Mucosa of stomach (tissue), 1 donor: Measurements from ENCODE around the gene GPHN.

ENCODE experiments used
- H3K27me3 ChIP-seq: one replicate; pipeline ENCODE4 v1.7.0; 2013; ENCODE audit warnings: mild to moderate bottlenecking, low read length; ENCODE audit not compliant: control insufficient read depth, insufficient read depth
- H3K36me3 ChIP-seq: one replicate; pipeline ENCODE4 v1.7.0; 2013; ENCODE audit warnings: low read length; ENCODE audit not compliant: control insufficient read depth, insufficient read depth
- H3K4me1 ChIP-seq: one replicate; pipeline ENCODE4 v1.7.0; 2013; ENCODE audit warnings: mild to moderate bottlenecking, low read length; ENCODE audit not compliant: control insufficient read depth, insufficient read depth
- H3K4me3 ChIP-seq: one replicate; pipeline ENCODE4 v1.7.0; 2013; ENCODE audit warnings: low read length
- H3K9ac ChIP-seq: one replicate; pipeline ENCODE4 v1.7.0; 2013; ENCODE audit warnings: mild to moderate bottlenecking, low read length, moderate library complexity
- H3K9me3 ChIP-seq: one replicate; pipeline ENCODE4 v1.7.0; 2013; ENCODE audit warnings: mild to moderate bottlenecking, low read length, moderate library complexity; ENCODE audit not compliant: control insufficient read depth
- donor health status: Pancreatic carcinoma.

Gene GPHN

DNA sequence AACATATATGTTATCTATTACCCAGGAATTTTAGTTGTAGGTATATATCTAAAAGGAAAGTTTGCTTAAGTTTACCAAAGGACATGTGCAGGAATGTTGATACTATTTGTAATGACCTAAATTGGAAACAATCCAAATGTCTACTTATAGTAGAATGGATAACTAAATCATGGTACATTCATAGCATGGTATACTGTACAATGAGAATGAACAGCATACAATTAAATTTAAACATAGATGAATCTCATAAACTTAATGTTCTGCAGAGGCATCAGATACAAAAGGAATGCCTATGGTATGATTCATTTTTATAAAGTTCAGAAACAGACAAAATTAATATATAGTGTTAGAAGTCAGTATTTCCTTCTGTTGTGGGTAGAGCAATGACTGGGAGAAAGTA, 135.4 kb downstream of the GPHN start:
- Histone ChIP-seq H3K9me3 (no peaks in the 10 kb centered on the region), H3K27me3 (no peaks in the 10 kb centered on the region), H3K4me1 (no peaks in the 10 kb centered on the region), H3K4me3 (no peak overlapping the region), H3K36me3 (no peaks in the 10 kb centered on the region), H3K9ac (no peak overlapping the region)

DNA sequence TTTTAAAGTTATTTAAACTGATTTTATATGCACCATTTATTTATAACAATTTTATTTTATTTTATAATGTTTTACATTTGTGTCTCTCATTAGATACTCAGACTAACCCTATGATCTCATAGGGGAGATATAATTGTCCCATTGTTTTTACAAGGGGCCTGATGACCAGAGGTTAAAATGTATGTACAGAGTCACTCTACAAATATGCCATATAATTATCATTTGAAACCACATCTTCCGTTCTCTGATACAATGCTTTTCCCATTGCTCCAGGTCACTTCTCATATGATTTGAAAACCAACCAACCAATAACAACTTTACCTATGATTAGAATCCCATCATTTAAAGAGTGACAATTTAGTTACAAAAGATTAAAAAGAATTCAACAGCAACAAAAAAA, 137.8 kb downstream of the GPHN start:
- H3K9me3 ChIP-seq: no peaks in the 10 kb centered on the region
- H3K27me3 ChIP-seq: no peaks in the 10 kb centered on the region
- no peaks in the 10 kb centered on the region for H3K4me1 ChIP-seq
- no peak overlapping the region for H3K4me3 ChIP-seq
- H3K36me3 ChIP-seq: no peaks in the 10 kb centered on the region
- no peak overlapping the region for H3K9ac ChIP-seq

DNA sequence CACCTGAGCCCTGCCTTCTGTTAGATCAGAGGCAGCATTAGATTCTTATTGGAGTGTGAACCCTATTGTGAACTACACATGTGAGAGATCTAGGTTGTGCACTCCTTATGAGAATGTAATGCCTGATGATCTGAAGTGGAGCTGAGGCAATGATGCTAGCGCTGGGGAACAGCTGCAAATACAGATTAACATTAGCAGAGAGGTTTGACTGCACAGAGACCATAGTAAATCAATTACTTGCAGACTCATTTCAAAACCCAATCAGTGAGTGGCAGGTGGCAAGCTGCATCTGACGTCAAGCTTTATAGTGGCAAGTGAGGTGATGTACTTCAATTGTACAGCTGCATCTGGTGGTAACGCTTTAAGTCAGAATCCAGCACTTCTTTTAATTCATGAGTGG, 141.6 kb downstream of the GPHN start:
- no peaks in the 10 kb centered on the region for H3K9me3 ChIP-seq
- H3K4me3 ChIP-seq: no peak overlapping the region
- no peaks in the 10 kb centered on the region for H3K36me3 ChIP-seq
- H3K27me3 ChIP-seq: no peaks in the 10 kb centered on the region
- no peak overlapping the region for H3K9ac ChIP-seq
- no peaks in the 10 kb centered on the region for H3K4me1 ChIP-seq

DNA sequence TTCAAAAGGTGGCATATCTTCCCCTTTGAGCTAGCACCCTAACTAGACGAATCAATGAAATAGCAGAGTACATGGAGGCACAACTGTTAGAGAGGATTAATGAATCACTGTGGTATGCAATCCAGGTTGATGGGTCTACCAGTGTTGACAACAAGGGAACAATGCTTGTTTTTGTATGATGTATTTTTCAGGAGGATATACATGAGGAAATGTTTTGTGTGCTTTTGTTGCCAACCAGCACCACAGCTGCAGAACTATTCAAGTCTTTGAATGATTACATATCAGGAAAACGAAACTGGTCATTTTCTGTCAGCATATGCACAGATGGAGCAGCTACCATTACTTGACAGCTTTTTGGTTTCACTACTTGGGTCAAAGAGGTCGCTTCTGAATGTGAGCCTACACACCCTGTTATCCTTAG, 142.6 kb downstream of the GPHN start:
- H3K9me3 ChIP-seq: no peaks in the 10 kb centered on the region
- H3K27me3 ChIP-seq: no peaks in the 10 kb centered on the region
- H3K4me1 ChIP-seq: no peaks in the 10 kb centered on the region
- no peak overlapping the region for H3K9ac ChIP-seq
- H3K36me3 ChIP-seq: no peaks in the 10 kb centered on the region
- H3K4me3 ChIP-seq: no peak overlapping the region

DNA sequence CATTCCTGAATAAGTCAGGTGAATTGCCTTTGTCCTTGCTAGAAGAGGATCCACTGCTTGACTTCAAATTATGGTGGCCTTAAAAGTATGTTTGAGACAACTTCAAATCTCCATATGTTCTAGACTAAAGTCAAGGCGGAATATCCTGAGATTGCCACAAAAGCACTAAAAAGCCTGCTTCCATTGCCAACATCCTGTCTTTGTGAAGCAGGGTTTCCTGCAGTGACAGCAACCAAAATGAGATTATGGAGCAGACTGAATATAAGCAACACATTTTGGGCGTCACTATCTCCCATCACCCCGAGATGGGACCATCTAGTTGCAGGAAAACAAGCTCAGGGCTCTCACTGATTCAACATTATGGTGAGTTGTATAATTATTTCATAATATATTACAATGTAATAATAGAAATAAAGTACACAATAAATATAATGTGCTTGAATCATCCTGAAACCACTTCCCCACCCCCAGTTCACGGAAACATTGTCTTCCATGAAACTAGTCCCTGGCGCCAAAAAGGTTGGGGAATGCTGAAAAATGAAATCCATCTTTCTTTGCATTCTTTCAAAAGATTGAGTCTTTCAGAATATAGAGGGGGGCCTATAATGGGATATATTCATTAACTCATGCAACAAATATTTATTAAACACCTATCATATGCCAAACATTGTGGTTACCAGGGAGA, 143.7 kb downstream of the GPHN start:
- no peaks in the 10 kb centered on the region for H3K9me3 ChIP-seq
- no peak overlapping the region for H3K4me3 ChIP-seq
- no peaks in the 10 kb centered on the region for H3K4me1 ChIP-seq
- H3K9ac ChIP-seq: no peak overlapping the region
- no peaks in the 10 kb centered on the region for H3K27me3 ChIP-seq
- no peaks in the 10 kb centered on the region for H3K36me3 ChIP-seq

DNA sequence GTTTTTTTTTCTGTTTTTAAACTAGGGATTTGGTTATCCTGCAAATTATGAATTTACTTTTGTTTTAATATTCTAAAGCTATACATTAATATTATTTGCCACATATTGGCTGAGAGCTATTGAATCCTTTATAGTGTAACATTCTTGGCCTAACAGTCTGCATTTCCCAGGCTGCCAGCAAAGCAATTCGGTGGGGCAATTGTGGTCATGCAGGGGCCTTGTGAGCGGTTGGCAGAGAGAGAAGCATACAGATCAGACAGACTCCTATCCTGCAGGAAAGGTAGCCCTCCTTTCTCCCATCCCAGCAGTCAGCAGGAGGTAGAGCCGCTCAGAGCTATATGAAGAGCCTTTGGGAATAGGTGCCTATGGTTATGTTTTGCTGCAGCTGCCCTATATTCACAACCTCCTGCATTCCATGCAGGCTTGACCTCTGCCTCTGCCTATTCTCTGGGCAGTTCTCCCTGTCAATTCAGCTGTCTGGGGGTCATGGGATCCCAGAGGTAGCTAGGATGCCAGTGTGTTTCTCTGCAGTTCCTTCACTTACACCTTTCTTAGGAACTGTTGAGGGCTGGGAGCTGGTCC, 144.7 kb downstream of the GPHN start:
- Histone ChIP-seq H3K9me3 (no peaks in the 10 kb centered on the region), H3K4me3 (no peak overlapping the region), H3K27me3 (no peaks in the 10 kb centered on the region), H3K4me1 (no peaks in the 10 kb centered on the region), H3K9ac (no peak overlapping the region), H3K36me3 (no peaks in the 10 kb centered on the region)

DNA sequence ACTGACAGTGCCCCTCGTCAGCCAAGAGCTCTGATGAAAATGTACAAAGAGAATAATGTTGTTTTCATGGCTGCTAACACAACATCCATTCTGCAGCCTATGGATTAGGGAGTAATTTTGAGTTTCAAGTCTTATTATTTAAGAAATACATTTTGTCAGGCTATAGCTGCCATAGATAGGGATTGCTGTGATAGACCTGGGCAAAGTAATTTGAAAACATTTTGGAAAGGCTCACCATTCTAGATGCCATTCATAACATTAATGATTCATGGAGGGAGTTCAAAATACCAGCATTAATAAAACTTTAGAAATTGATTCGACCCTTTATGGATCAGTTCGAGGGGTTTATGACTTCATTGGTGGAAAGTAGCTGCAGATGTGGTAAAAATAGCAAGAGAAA, 149.8 kb downstream of the GPHN start:
- H3K4me3 ChIP-seq: no peak overlapping the region

DNA sequence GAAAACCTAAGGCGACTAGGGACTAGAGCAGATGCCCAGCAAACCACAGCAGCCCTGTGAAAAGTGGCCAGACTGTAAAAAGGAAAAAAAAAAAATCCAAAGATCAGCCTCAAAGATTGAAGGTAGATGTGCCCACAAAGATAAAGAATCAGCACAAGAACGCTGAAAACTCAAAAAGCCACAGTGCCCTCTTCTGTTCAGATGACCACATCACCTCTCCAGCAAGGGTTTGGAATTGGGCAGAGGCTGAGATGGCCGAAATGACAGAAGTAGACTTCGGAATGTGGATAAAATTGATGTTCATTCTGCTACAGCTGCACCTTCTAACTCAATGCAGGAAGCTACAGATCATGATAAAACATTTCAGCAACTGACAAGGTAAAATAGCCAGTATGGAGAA, 154.4 kb downstream of the GPHN start:
- Histone ChIP-seq H3K27me3 (no peaks in the 10 kb centered on the region), H3K9me3 (no peaks in the 10 kb centered on the region), H3K4me1 (no peaks in the 10 kb centered on the region), H3K9ac (no peak overlapping the region), H3K36me3 (no peaks in the 10 kb centered on the region), H3K4me3 (no peak overlapping the region)

More for the DNA sequence above, 149.8 kb downstream of the GPHN start:
- no peaks in the 10 kb centered on the region for H3K4me1 ChIP-seq
- H3K9ac ChIP-seq: no peak overlapping the region
- H3K27me3 ChIP-seq: no peaks in the 10 kb centered on the region
- no peaks in the 10 kb centered on the region for H3K36me3 ChIP-seq
- H3K9me3 ChIP-seq: no peaks in the 10 kb centered on the region

DNA sequence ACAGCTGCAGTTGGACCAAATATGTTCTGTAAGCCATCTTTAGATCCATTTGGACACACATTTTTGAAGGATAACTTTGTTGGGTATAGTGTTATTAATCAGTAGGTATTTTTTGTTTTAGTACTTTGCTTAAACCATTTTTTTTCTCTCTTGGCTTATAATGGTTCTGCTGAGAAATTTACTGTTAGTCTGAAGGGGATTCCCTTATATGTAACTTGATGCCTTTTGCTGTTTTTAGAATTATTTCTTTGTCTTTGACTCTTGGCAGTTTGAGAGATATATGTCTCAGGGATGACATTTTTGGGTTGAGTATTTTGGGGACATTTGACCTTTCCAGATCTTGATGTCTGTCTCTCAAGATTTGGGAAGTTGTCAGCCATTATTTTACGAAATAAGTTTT, 169.8 kb downstream of the GPHN start:
- H3K4me3 ChIP-seq: no peak overlapping the region
- H3K27me3 ChIP-seq: no peaks in the 10 kb centered on the region
- no peaks in the 10 kb centered on the region for H3K36me3 ChIP-seq
- no peak overlapping the region for H3K9ac ChIP-seq
- H3K4me1 ChIP-seq: no peaks in the 10 kb centered on the region
- no peaks in the 10 kb centered on the region for H3K9me3 ChIP-seq

DNA sequence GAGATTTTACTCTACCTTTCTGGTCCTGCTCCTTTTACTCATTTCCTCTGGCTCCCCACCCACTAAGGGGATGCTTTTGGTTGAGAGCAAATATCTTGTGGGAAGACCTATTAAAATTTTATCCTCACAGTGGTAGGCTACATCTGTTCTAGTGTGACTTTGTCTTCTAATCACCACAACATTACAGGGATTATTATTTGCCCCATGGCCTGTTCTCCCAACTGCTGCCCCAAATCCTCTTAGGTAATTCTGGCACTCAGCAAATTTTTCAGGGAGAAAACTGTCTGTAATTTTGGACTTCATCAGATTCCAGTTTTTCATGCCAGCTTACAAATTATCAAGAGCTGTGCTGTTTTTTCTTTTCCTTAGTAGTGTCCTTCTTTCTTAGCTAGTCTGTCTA, 172.3 kb downstream of the GPHN start:
- Histone ChIP-seq H3K9me3 (no peaks in the 10 kb centered on the region), H3K36me3 (no peaks in the 10 kb centered on the region), H3K27me3 (no peaks in the 10 kb centered on the region), H3K9ac (no peak overlapping the region), H3K4me1 (no peaks in the 10 kb centered on the region), H3K4me3 (no peak overlapping the region)

DNA sequence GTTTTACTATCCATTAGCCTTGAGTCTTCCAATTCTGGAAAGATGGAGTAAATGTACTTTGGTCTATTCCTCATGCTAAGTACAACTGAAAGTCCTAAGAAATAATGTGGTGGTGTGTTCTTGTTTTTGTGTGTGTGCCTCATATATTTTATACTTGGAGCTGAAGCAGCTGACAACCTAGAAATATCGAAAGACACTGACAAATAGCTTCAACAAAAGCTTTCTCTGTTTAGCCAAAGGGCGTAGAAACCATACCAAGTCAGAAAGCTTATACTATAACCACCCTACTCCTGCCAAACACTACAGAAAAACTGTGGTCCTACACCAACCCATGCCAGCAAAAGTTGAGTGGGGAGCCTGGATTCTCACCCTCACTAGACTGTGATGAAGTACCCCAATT, 188.4 kb downstream of the GPHN start:
- Histone ChIP-seq H3K36me3 (no peaks in the 10 kb centered on the region), H3K4me1 (no peaks in the 10 kb centered on the region), H3K4me3 (no peak overlapping the region), H3K9me3 (no peaks in the 10 kb centered on the region), H3K27me3 (no peaks in the 10 kb centered on the region), H3K9ac (no peak overlapping the region)

DNA sequence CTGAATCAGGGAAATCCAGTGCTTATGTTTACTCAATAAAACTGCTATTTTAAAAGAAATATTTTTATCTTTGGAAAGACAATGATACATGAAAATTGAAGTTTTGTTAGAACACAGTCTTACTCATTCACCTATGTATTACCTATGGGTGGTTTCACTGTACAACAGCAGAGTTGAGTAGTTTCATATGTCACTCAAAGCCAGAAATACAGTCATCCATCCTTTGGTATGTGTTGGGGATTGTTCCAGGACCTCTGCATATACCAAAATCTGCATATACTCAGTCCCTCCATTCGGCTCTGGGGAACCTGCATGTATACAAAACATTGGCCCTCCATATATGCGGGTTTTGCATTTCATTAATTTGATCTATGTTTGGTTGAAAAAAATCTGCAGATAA, 190.6 kb downstream of the GPHN start:
- no peaks in the 10 kb centered on the region for H3K36me3 ChIP-seq
- H3K9ac ChIP-seq: no peak overlapping the region
- no peak overlapping the region for H3K4me3 ChIP-seq
- no peaks in the 10 kb centered on the region for H3K9me3 ChIP-seq
- no peaks in the 10 kb centered on the region for H3K27me3 ChIP-seq
- H3K4me1 ChIP-seq: no peaks in the 10 kb centered on the region

DNA sequence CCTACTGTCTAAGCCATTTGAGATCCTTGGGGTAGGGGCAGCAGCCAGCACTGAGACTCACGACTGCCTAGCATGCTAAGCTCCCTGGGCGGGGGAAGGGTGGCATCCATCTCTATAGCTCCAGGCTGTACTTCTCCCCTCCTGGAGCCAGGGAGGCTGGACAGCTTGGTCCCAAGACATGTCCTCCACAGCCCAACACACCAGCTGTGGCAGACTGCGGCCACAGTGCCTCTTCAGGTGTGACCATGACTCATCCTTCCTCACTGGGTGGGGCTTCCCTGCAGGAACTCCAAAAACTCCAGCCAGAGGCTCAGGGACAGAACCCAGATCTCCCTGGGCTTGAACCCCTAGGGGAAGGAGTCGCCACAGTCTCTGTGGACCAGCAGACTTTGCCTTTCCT, 193.9 kb downstream of the GPHN start:
- Histone ChIP-seq H3K9ac (no peak overlapping the region), H3K36me3 (no peaks in the 10 kb centered on the region), H3K9me3 (no peaks in the 10 kb centered on the region), H3K4me3 (no peak overlapping the region), H3K4me1 (no peaks in the 10 kb centered on the region), H3K27me3 (no peaks in the 10 kb centered on the region)
